Neural progenitor cell (in vitro differentiated cells): ENCODE measurements around the gene PCDHB6.
"Not testable (repeated sequence)": the region's sequence is repeated elsewhere in the genome, so short reads cannot be mapped to it uniquely, and the experiment has no call there.

Experiments used
- CTCF ChIP-seq: fragments of 200-600 bp; sonication (generic); IDR thresholded peaks from 2 replicates; pipeline ENCODE4 v1.5.1; 2017; ENCODE audit warnings: antibody characterized with exemption, mild to moderate bottlenecking
- EZH2 ChIP-seq: fragments of 200-600 bp; sonication (generic); IDR thresholded peaks from 2 replicates; pipeline ENCODE4 v1.6.1; 2017; ENCODE audit warnings: antibody characterized with exemption, mild to moderate bottlenecking, moderate library complexity

GRCh38 chr5:141137346-141137745 lies 12.5 kb upstream of the PCDHB6 start:
- TF ChIP-seq CTCF, EZH2: not testable (repeated sequence)
